Occipital lobe (tissue), 2 donors: ENCODE results near the gene PTPN2. TPM values are rescaled to one million over a fixed set of nuclear protein-coding genes. Genes with fewer than 3 reads are reported as not detected.
"Not testable (repeated sequence)": the region's sequence is repeated elsewhere in the genome, so short reads cannot be mapped to it uniquely, and the experiment has no call there.

Source experiments
- DNase-seq: peaks from one replicate; lab custom pipeline; 2025; lab: John Stamatoyannopoulos, UW
- total RNA-seq: library from RNA; depleted of rRNA; stranded (reverse); fragments of >200 nt; gene quantifications from one replicate; pipeline ENCODE4 v1.2.3, GENCODE V29; 2014

PTPN2 gene
- total RNA-seq, 1 donor from 2014 or later: 94.7 TPM

DNA sequence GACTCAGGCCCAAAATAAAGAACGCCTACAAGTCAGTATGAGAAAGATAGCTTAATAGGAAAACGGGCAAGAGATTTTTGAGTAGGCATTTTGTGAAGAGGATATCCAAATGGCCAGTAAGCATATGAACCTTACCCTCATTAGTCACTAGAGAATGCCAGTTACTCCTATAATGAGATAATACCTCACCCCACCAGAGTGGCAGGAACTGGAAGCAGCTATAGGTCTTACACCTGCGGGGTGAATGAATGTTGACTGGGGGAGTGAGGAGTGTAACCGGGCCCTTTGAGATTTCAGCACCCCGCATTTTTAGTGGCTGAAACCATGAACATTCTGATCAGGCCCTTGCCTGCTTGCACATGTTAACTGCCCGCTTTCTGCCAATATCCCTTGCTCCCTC lies 7.5 kb upstream of the PTPN2 start:
- no peak for DNase-seq

DNA sequence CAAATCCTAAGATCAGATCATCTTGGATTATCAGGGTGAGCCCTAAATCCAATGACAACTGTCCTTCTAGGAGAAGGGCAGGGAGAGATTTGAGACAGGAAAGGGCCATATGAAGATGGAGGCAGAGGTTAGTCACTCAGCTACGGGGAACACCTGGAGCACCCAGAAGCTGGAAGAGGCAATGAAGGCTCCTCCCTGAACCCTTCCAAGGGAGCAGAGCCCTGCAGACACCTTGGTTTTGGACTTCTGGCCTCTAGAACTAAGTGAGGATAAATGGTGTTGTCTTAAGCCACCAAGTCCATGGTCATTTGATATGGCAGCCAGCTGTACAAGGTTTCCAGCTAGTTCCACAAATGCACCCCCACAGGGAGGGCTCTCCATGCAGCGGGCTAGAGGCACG lies 6.9 kb upstream of the PTPN2 start:
- DNase-seq: no peak

DNA sequence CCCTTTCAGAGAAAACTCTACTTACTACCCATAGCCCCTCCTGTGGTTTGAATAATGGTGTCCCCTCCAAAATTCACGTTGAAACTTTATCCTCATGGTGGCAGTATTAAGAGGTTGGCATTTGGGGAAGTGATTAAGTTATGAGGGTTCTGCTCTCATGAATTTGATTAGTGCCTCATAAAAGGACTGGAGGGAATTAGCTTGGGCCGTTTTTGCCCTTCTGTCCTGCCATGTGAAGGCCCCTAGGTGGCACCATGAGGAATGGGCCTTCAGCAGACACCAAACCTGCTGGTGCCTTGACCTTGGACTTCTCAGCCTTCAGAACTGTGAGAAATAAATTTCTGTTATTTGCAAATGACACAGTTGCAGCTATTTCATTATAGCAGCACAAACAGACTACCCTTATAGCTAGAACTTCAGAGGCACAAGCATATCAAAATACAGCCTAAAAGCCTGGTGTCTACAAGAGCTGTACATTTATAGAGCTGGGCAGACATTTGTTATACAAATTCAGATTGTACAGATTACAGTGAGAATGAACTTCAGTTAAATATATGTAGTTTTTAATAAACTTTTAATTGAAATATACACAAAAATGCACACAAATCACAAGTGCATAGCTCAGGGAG lies 2.6 kb upstream of the PTPN2 start:
- no peak for DNase-seq

DNA sequence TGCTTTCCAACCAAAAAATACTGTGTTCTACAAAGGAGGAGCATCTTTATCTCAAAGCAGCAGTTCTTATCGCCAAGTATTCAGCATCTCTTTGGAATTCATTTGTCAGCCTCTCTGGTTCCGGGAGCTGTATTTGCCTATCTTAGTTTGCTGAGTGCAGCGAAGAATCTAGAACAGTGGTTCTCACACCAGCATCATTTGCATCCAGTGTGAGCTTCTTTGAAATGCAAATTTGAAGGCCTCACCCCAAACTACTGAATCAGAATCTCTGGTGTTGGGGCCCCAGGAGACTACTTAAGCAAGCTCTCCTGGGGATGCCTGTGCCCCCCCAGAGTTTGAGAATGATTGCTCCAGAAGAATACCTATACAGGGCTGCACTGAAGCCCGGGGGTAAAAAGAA lies 1.5 kb upstream of the PTPN2 start:
- no peak for DNase-seq

DNA sequence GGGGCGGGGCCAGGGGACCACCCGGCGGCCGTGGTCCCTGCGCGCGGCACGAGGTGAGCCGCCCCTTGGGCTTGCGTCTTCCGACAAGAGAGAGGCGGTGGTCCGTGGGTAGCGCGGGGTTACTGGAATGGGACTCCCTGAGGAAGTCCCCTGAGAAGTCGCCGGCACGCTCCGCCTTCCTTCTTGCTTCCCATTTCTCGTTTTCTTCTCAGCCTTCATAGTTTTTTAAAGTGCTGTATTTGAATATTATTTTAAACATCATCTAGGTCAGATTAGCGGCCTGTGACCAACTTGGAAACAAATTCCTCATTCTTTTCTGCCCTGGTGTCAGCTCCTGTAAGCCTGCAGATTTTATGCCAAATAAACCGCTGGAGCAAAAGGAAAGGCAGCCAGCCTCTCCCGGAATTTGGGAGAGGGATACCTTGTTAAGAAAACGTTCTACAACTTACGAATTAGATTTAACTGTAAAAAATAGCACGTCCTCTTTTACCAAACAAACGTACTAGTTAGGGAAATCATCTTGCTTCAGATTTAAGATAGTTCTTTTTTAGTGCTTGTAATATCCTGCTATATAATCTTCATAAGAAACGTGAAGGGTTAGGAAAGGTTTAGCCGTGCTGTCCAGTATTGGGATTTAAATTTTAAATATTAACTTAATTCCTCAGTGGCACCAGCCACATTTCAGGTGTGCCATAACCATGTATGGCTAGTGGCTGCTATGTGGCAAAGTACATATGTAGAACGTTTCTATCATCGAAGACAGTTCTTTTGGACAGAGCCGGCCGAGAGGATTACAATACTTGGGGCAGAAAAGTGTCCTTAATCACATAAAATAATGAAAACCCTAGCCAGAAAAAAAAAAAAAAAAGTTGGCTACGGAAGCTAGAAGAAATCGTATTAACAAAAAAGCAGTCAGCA lies 628 bp upstream of the PTPN2 start:
- no peak for DNase-seq

DNA sequence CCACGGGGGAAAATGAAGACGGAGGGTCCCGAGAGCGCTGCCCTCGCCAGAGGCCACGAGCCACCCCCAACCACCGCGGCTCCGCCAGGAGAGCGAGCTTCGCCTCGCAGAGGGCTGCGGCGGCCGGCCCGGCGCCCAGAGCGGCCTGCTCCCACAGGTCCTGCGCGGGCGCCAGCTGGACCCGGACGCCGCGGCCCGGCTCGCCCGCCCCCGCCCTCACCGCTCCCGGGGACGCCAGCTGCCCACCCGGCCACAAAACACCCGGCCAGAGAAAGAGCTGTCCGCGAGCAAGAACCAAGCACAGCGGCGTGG lies 709 bp downstream of the PTPN2 start:
- DNase-seq: no peak

DNA sequence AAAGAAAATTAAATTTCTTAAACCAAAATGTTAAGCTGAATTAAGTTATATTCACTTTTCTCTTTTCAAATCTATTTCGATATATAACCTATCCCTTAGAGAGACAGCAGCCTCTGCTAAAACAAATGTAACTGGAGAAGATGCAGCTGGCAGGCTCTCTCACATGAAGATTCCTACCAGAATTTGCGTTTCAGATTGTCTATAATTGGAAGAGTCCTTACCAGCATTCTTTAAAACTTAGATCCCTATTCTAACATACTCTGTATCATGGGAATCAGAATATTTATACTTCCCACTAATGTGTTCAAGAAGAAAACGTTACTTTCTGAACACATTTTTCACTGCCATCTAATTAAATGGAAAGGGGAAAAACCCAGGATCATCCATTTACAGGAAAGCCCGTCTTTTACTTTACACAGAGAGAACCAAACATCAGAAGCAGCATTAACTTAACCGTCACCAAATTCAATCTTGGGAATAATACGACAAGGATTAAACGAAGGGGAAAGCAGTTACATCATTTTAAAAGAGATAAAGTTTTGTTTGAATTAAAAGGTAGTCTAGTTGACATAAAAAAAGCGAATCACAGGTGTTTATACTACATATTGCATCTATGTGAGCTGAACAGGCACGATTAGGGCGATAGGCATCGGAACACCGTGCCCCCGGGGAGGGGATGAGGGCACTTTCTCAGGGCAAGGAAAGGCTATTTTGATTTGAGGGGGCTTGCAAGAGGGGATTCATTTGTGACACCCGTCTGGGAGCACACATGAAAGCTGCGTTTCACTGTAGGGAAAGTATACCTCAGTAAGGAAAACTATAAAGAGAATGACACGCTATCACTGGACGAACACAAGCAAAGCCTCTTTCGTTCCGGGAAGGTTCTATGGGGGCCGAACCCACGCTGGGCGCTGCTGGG lies 1.3 kb downstream of the PTPN2 start:
- DNase-seq: no peak

DNA sequence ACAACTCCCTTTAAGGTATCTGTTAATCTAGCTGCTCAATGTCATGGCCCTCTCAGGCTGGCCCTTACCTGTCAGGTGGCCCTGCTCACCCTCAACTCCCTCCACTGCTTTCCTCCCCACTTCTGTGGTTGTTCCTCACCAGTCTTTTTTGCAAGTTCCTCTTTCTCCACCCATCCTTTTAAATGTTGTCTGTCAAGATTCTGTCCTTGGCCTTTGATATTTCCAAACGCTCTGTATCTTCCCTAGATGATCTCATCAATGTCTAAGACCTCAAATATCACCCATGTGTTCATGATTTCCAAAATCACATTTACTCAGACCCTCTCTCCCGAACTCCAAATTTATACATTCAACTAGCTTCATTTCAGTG lies 3.5 kb downstream of the PTPN2 start:
- DNase-seq: no peak

DNA sequence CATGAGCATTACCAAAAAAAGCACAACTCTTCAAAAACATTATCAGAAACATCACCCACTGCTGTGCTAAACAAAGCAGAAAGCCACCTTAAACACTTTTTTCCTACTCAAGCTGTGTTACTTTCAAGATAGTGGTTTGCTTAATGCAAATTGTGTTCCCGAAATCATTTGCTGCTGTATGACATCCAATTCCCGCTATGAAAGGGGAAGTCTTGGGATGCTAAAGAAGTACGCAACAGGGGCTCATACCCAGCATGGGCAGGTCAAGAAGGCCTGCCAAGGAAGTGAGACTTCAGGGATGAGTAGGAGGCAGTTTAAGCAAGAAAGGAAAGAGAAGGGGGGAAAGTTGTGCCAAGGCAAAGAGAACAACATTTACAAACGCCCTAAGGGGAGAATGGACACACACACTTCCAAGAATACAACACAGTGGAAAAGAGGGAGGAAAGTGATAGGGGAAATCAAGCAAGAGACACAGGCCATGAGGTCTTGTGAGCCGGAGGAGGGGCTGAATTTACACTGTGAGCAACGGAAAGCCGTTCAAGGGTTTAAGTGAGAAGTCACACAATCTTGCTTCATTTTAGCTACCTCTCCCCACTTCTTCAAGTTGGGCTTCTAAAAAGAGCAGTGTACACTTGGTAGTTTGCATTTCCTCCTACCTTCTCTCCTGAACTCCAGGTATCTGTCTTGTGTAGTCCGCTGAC lies 4.0 kb downstream of the PTPN2 start:
- no peak for DNase-seq

DNA sequence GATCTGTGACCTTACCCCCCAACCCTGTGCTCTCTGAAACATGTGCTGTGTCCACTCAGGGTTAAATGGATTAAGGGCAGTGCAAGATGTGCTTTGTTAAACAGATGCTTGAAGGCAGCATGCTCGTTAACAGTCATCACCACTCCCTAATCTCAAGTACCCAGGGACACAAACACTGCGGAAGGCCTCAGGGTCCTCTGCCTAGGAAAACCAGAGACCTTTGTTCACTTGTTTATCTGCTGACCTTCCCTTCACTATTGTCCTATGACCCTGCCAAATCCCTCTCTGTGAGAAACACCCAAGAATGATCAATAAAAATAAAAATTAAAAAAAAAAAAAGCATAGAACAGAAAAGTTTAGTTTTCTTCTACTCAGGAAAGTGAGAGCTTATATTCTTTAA lies 9.0 kb downstream of the PTPN2 start:
- DNase-seq: not testable (repeated sequence)

DNA sequence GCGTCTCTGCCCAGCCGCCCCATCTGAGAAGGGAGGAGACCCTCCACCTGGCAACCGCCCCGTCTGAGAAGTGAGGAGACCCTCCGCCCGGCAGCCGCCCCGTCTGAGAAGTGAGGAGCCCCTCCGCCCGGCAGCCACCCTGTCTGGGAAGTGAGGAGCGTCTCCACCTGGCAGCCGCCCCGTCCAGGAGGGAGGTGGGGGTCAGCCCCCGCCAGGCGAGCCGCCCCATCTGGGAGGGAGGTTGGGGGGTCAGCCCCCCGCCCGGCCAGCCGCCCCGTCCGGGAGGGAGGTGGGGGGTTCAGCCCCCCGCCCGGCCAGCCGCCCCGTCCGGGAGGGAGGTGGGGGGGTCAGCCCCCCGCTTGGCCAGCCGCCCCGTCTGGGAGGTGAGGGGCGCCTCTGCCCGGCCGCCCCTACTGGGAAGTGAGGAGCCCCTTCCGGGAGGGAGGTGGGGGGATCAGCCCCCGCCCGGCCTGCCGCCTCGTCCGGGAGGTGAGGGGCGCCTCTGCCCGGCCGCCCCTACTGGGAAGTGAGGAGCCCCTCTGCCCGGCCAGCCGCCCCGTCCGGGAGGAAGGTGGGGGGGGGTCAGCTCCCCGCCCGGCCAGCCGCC lies 10.0 kb downstream of the PTPN2 start:
- not testable (repeated sequence) for DNase-seq

DNA sequence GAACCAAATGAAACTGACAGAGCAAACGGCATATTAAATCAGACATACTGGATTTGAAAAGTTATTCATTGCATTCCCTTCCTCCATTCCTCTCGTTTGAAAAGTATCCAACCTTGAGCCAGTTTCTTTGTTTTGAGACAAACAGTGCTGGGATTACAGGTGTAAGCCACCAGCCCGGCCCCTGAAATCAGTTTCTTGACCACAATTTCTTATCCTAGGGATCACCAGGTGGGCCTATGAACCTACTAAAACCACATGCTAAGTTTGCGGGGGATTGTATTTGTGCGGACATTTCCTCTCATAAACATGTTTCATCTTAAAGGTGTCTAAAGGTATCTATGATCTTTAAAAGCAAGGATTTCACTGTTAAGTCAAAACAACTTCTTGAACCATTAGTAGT lies 11.6 kb downstream of the PTPN2 start:
- DNase-seq: no peak

DNA sequence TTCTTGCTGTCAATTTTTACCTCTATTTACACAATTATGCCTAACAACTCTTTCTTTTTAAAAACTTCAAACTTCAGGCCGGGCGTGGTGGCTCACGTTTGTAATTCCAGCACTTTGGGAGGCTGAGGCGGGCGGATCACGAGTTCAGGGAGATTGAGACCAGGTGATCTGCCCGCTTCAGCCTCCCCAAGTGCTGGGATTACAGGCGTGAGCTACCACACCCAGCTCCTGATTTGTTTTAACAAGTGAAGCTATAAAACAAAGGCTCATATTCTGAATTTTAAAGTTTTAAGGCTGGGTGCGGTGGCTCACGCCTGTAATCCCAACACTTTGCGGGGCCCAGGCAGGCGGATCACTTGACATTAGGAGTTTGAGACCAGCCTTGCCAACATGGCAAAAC lies 15.5 kb downstream of the PTPN2 start:
- DNase-seq: no peak

DNA sequence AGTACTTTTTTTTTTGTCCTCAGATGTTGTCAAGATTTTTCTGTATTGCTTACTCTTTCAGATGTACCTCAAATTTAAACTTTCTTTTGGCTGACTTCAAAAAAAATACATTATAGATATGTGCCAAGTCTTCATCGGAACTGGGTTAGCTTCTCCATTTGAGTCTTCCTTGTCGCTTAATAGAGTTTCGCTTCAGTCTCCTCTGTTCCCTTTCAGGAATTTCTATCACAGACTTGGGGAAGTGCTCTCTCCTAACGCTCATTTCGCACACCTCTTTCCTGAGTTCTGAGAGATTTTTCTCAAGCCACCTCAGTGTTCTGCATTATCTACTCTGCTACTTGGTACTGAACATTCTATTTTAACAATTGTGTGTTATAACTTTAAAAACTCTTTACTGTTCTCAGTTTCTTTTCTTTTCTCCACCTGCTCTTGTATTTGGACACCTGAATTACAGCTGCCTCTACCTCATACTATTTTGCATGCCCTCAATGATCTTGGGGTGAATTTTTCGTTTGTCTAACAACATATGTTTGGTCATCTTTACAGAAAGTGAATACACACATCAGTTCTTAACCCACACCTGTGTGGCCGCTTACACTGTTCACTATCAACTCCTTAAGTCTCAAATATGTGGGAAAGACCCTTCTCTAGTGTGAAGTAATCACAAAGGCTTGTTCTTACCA lies 16.5 kb downstream of the PTPN2 start:
- no peak for DNase-seq

DNA sequence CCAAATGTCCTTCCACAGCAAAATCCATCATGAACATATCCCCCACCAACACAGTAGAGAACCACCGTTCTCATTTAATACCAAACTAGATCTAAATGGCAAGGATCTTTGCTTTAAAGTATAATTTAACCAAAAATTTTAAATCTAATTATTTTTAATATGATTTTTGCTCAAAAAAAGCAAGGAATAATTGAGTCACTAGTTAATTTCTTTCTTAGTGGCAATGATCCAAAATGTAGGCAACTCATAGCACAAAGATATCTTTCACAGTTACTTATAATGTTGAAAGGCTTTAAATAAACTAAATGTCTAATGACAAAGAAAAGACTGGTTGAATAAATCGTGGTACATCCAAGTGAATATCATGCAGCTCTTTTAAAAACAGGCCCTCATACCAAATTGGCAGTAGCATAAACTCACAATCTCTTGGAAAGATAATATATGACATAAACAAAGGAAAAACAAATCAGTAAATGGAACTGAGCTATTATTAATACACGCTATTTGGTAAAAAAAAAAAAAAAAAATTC lies 20.3 kb downstream of the PTPN2 start:
- no peak for DNase-seq

DNA sequence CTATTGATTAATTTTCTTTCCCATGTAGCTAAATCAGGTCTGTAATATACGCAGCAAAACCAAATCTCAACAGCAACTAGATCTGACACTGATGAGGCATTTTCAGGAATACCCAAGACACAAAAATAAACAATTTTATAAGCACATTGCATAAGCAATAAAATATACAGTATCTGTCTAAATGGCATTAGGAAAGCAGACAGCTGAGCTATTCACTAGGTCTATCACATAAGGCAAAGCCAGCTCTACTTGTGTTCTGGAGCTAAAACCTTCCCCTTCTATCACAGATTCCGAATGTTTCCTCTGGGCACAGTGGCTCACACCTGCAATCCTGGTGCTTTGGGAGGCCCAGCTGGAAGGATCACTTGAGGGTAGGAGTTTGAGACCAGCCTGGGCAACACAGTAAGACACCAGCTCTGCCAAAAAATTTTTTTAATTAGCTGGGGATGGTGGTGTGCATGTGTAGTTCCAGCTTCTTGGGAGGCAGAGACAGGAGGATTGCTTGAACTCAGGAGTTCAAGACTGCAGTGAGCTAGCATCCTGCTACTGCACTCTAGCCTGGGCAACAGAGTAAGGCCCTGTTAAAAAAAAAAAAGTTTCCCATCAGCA lies 21.1 kb downstream of the PTPN2 start:
- DNase-seq: no peak

DNA sequence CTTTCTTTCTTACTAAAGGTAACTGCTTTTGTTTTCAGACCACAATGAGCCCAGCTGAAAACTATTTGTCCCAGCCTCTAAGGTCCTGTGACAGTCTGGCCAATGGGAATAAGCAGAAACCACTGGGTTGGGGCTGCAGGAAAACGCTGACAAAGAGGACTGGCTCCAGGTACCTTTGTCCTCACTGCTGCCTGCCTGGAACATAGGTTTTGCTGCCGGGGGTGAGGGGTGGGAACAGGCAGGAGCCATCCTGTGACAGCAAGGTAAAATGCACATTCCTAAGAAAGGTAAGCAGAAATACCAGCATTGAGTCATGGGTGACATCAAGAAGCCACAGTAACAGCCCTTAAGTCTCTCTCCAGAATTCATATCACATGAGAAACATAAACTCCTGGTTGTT lies 21.6 kb downstream of the PTPN2 start:
- no peak for DNase-seq

DNA sequence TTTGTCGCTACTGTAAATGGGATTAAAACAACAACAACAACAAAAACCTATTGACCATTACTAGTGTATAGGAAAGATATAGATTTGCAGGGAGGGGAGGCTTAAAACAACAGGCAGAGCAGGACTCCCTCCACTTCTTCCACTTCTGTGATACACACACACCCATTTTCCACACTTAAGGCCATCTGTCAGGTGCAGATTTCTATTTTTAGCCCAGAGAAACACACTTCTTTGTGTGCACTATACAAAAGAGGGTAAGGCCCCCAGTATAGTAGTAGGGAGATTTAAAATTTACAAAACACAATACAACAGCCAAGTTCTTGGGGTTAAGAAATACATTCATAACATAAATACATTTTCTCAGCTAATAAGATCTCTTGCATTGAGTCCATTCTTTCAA lies 22.4 kb downstream of the PTPN2 start:
- DNase-seq: no peak

DNA sequence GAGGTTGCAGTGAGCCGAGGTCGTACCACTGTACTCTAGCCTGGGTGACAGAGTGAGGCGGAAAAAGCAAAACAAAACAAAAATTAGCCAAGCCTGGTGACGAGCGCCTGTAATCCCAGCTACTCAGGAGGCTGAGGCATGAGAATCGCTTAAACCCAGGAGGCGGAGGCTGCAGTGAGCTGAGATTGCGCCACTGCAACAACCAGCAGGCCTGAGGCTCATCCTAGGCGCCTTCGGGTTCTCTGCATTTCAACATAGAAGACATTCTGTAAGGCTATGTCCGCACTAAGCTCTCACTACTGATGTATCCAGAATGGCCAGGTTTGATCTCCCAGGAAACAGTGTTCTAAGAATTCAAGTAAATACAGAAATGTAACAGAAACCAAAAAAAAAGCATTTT lies 23.5 kb downstream of the PTPN2 start:
- DNase-seq: no peak

DNA sequence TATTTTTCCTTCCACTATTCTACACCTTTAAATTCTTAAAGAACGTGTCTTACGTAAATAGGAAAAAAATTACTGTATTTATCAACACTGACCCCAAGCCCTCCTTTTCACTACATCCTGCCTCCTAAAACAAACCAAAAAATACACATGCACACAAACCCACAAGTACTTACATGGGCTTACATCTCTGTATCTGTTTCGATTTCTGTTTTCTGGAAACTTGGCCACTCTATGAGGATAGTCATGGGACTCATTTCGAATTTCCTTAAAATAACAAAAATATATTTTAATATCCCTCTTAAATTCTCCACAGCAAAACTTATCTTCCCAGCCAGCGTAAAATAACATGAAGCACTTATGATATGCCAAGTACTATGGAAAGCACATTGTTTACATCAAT lies 25.0 kb downstream of the PTPN2 start:
- DNase-seq: no peak
